ENCODE measurements around the gene SRSF12. TPM values are rescaled to one million over a fixed set of nuclear protein-coding genes. Genes with fewer than 3 reads are reported as not detected.

The SRSF12 gene
- total and polyA plus RNA-seq, 4 donors: 0.49 to 4.0 (median 0.67) TPM

GRCh38 chr6:89146718-89147700 is 29.1 kb upstream of the SRSF12 start:
- Histone ChIP-seq H3K4me3 (peak overlapping the region; percentile 93), H3K4me1 (ENCODE audit: control insufficient read depth in 5 of 5, insufficient read depth in 5 of 5, low read length in 5 of 5) (peaks cover 0 to 14% (median 2%) of the 10 kb centered on the region in 5 donors), H3K36me3 (ENCODE audit: control insufficient read depth in 4 of 4, insufficient read depth in 4 of 4, low read length in 4 of 4) (peaks cover 0 to 2% (median 1%) of the 10 kb centered on the region in 4 donors), H3K27me3 (ENCODE audit: control insufficient read depth in 3 of 3, insufficient read depth in 3 of 3, low read length in 2 of 3) (no peaks in the 10 kb centered on the region), H3K27ac (ENCODE audit: low read depth in 1 of 2, low read length in 1 of 2) (peak overlapping the region; percentile 91 to 98), H3K9me3 (ENCODE audit: control insufficient read depth in 4 of 4, insufficient read depth in 3 of 4, low read length in 3 of 4) (no peaks in the 10 kb centered on the region), H3K9ac (ENCODE audit: insufficient read depth in 1 of 2, low read length in 2 of 2) (peak overlapping the region; percentile 63 to 73)
- ATAC-seq (ENCODE audit: insufficient read depth, low FRiP score) (peak; percentile 60), DNase-seq (peak in 2 of 3 donors; percentile 61 to 70)
- 24 to 28% methylated on average over 26 of the region's 26 CpGs for WGBS, 2 donors
- TF ChIP-seq CTCF (IDR thresholded peaks at IDR 0.05; ENCODE audit: control extremely low read depth, extremely low read depth): no peak

GRCh38 chr6:89145956-89146717 is 28.3 kb upstream of the SRSF12 start, which contains the start of gene PM20D2:
Gene PM20D2 (plus strand): TSS chr6:89146055. CDS start chr6:89146145, 90 bp downstream.
- Histone ChIP-seq H3K4me3 (peak within 1 kb of the TSS; percentile 93), H3K9me3 (ENCODE audit: control insufficient read depth in 4 of 4, insufficient read depth in 3 of 4, low read length in 3 of 4) (no peaks in the 10 kb centered on the region), H3K27me3 (ENCODE audit: control insufficient read depth in 3 of 3, insufficient read depth in 3 of 3, low read length in 2 of 3) (no peaks in the 10 kb centered on the region), H3K27ac (ENCODE audit: low read depth in 1 of 2, low read length in 1 of 2) (peak within 1 kb of the TSS; percentile 91 to 98), H3K9ac (ENCODE audit: insufficient read depth in 1 of 2, low read length in 2 of 2) (peak within 1 kb of the TSS; percentile 63 to 93), H3K36me3 (ENCODE audit: control insufficient read depth in 4 of 4, insufficient read depth in 4 of 4, low read length in 4 of 4) (peaks cover 0 to 2% (median under 1%) of the 10 kb centered on the region in 4 donors), H3K4me1 (ENCODE audit: control insufficient read depth in 5 of 5, insufficient read depth in 5 of 5, low read length in 5 of 5) (peaks cover 0 to 14% (median 2%) of the 10 kb centered on the region in 5 donors)
- DNase-seq: peak; percentile 75 to 82 (median 76)
- ATAC-seq (ENCODE audit: insufficient read depth, low FRiP score): peak; percentile 92
- no peak for TF ChIP-seq CTCF (IDR thresholded peaks at IDR 0.05; ENCODE audit: control extremely low read depth, extremely low read depth)
- 0 to 1% methylated on average over 88 to 102 of the region's 102 CpGs for WGBS, 2 donors

DNA sequence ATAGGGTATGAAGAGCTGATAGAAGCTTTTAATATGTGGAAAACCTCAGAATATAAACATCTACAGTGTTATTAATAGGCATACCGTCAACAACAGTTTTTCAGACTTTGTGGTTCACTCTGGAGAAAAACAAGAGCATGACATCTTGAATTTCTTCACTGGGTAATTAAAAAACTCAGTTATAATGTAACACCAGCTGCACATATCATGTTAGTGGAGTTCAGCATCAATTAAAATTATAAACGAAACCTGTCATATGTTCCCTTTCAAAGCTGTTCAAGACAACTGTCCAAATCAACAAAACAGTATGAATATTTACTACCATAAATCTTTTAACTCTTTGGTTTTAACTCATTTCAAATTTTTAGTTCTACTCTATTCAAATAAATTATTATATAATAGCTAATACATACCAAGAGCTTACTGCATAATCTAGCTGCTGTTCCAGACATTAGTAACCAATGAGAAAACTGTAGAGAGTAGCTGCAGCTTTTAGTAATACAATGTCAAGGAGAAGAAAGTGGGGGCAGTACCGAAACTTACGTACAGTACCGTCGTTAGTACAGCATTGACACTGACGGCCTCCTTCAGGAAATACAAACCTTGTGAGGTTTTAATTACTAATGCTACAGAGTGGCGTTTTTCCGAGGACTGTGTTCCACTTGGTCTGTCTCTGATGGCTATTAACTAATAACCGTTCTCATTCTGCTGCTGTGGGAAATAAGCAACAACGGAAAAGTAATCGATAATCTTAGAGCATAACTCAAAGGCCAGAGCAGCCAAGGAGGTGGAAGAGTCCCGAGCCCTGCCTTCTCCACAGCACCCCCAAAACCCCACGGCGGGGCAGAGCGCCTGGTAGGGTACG is 27.5 kb upstream of the SRSF12 start:
- peak in 2 of 3 donors; percentile 68 for DNase-seq
- H3K27ac ChIP-seq (ENCODE audit: low read depth in 1 of 2, low read length in 1 of 2): peak overlapping the region; percentile 91 to 98

More for the DNA sequence above, 27.5 kb upstream of the SRSF12 start:
- Histone ChIP-seq H3K27me3 (ENCODE audit: control insufficient read depth in 3 of 3, insufficient read depth in 3 of 3, low read length in 2 of 3) (no peaks in the 10 kb centered on the region), H3K4me3 (peak overlapping the region; percentile 93), H3K9me3 (ENCODE audit: control insufficient read depth in 4 of 4, insufficient read depth in 3 of 4, low read length in 3 of 4) (no peaks in the 10 kb centered on the region), H3K36me3 (ENCODE audit: control insufficient read depth in 4 of 4, insufficient read depth in 4 of 4, low read length in 4 of 4) (peaks cover 0 to 2% (median under 1%) of the 10 kb centered on the region in 4 donors), H3K4me1 (ENCODE audit: control insufficient read depth in 5 of 5, insufficient read depth in 5 of 5, low read length in 5 of 5) (peaks cover 0 to 14% (median 2%) of the 10 kb centered on the region in 5 donors), H3K9ac (ENCODE audit: insufficient read depth in 1 of 2, low read length in 2 of 2) (peak overlapping the region in 1 of 2 donors; percentile 93)
- no peak for TF ChIP-seq CTCF (IDR thresholded peaks at IDR 0.05; ENCODE audit: control extremely low read depth, extremely low read depth)
- no peak for ATAC-seq (ENCODE audit: insufficient read depth, low FRiP score)
- WGBS, 2 donors: 3 to 5% methylated on average over 17 of the region's 17 CpGs

All from lung (tissue), 12 donors.